GM18502 (cell line): ENCODE results near the gene P3H2.

ENCODE experiments used
- ATAC-seq: cut with Tn5 transposase; IDR thresholded peaks from one replicate; pipeline ENCODE4 v1.9.1; 2021; ENCODE audit warnings: mild to moderate bottlenecking; ENCODE audit not compliant: unreplicated experiment, poor library complexity

P3H2 gene

GRCh38 chr3:189909139-189909538 is 211.6 kb downstream of the P3H2 start:
- ATAC-seq = no peak

- no peak for ATAC-seq
Observed at GRCh38 chr3:189908646-189909045, 212.1 kb downstream of the P3H2 start.

DNA sequence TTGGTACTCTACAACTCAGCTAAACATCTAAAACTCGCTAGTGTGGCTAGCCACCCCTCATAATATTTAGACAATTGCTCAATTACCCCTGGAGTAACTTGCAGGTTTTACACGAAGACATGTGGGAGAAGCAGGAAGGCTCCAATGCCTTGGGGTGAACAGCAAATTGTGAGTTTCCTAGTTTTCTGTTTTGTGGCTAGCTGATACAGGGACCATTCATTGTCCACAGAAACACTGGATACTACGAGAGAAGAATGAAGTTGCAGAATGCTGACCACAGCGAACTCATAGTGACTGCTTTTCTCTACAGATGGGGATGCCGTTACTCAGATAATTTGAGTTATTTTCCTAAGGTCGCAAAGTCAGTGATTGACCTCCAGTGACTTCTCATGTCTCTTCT is 212.9 kb downstream of the P3H2 start:
- ATAC-seq = no peak
